GM12874 (cell line): ENCODE measurements around the gene MYL11.

Source experiments
- TF ChIP-seq, protein P1 (sequence below): IDR thresholded peaks from 2 replicates; pipeline ENCODE4 v1.5.1; 2011; ENCODE audit warnings: low read depth, mild to moderate bottlenecking, control low read depth, low read length, moderate library complexity; ENCODE audit not compliant: insufficient read depth

MYL11 gene

GRCh38 chr16:30349675-30350074 lies 24.9 kb upstream of the MYL11 start:
- TF ChIP-seq, protein P1, sequence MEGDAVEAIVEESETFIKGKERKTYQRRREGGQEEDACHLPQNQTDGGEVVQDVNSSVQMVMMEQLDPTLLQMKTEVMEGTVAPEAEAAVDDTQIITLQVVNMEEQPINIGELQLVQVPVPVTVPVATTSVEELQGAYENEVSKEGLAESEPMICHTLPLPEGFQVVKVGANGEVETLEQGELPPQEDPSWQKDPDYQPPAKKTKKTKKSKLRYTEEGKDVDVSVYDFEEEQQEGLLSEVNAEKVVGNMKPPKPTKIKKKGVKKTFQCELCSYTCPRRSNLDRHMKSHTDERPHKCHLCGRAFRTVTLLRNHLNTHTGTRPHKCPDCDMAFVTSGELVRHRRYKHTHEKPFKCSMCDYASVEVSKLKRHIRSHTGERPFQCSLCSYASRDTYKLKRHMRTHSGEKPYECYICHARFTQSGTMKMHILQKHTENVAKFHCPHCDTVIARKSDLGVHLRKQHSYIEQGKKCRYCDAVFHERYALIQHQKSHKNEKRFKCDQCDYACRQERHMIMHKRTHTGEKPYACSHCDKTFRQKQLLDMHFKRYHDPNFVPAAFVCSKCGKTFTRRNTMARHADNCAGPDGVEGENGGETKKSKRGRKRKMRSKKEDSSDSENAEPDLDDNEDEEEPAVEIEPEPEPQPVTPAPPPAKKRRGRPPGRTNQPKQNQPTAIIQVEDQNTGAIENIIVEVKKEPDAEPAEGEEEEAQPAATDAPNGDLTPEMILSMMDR = no peak

GRCh38 chr16:30350134-30350871 lies 24.3 kb upstream of the MYL11 start:
- TF ChIP-seq, protein P1 = no peak

DNA sequence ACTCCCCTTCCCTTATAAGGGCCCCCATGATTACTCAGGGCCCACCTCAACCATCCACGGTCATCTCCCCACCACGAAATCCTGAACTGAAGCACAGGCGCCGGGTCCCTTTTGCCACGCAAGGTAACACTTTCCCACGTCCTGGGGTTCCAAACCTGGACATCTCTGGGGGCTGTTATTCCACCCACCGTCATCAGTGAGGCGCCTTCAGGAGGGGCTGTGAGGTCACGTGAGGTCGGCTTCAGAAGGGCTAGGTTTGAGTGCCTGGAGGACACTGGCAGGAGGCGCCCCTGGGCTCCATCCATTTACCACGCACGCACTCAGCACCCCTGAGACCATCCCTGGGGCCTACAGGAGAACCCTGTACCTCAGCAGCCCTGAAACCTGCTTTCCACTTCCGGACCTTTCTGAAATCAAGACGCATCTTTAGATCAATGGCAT lies 23.6 kb upstream of the MYL11 start:
- TF ChIP-seq, protein P1 = no peak

- TF ChIP-seq, protein P1 = no peak
Observed at GRCh38 chr16:30351586-30352419, 22.8 kb upstream of the MYL11 start.

DNA sequence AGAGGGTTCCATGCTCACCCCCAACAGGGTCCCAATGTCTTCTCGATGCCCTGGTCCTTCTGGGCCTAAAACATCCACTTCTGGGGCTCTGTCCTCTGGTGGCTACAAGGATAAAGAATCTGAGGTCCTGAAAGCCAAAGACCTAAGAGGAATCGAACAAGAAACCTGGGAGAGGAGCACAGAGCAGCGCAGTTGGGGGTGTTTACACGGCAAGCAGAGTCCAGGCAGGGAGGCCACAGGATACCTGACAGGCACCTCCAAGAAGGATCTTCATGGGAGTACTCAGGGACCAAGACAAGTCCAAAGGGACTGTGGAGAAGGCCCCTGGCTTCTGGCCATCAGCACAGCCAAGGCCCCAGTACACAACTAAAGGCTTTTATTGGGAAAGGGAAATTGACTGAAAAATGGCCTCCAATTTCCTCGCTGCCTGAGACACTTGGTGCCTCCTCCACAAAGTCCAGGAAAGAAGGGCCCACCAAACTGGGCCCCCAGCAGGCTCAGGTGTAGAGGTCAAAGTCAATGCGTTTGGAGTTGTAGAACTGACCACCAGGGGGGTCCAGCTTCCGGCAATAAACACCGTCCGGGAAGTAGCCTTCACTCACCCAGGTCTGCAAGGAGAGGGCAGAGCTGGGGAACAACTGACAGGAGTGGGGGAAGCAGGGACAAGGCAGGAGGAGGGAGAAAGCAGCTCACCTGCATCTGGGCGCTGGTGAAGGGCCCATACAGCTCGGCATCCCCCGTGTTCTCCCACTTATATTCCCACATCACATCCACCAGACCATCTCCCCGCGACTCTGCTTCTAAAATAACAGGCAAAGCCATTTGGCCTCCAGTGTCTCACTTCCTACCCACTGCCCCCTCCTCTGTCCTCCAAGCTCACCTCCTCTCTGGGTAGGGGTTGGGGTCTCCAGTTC lies 21.9 kb upstream of the MYL11 start:
- TF ChIP-seq, protein P1 = no peak

DNA sequence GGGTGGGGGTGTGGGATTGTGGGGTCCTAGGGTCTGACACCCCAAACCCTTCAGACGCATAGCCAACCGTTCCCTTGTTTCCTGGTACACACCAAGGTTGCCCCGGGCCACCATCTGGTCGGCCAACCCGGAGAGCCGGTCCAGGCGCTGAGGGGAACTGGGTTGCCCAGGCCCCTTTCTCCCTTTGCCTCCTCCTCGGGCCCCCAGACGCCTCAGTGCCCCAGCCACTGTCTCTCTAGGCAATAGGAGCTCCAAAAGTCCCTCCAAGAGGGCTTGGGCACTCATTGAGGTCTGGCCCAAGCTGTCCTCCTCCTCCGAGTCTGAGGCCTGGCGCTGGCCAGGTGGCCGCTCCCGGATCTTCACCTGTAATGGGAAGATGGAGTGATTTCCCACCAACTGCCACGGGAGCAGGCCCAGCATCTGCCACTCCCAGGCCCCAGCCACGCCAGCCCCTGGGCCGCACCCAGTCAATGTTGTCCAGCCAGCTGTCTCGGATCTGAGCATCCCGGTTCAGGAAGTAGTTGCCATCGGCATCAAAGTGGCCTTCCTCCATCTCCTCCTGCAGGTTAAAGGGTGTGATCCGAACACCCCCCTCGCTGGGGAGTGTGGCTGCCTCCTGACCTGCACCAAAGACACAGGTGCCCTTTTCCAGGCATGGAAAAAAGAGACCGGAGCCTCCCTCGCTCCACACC lies 21.0 kb upstream of the MYL11 start:
- TF ChIP-seq, protein P1 = no peak
